OCI-LY7 (cell line): ENCODE measurements around the gene TMEM63A. TPM values are rescaled to one million over a fixed set of nuclear protein-coding genes. Genes with fewer than 3 reads are reported as not detected.
"Not testable (repeated sequence)": the region's sequence is repeated elsewhere in the genome, so short reads cannot be mapped to it uniquely, and the experiment has no call there.

Experiments
- BruUV-seq: library from RNA; stranded (reverse); fragments of 400-500 nt; replicated peaks from 2 replicates; lab custom pipeline; 2021; lab: Mats Ljungman, UMichigan
- CTCF ChIA-PET: fragments of 300-600 bp; sonication (Branson Sonifier 250); formaldehyde crosslinking; loops from one replicate; lab custom pipeline; 2022; ENCODE audit warnings: antibody characterized with exemption; ENCODE audit not compliant: unreplicated experiment; lab: Charles Lee
- POLR2A ChIA-PET: fragments of 300-600 bp; sonication (Branson Sonifier 250); formaldehyde crosslinking; loops from one replicate; lab custom pipeline; 2022; ENCODE audit warnings: antibody characterized with exemption; lab: Charles Lee
- DNase-seq: peaks from one replicate; pipeline ENCODE4 v3.0.0-alpha.2; 2015; ENCODE audit warnings: low spot score
- H2AFZ ChIP-seq: fragments of 200-600 bp; sonication (generic), shearing (Covaris generic); 2 replicates; pipeline ENCODE4 v1.6.1; 2014; ENCODE audit warnings: mild to moderate bottlenecking, antibody characterized with exemption, low read length, moderate library complexity
- H3K27ac ChIP-seq: fragments of 200-600 bp; sonication (generic); 2 replicates; pipeline ENCODE4 v1.5.1; 2014; ENCODE audit warnings: mixed run types, low read depth, mild to moderate bottlenecking, moderate library complexity, low read length, inconsistent platforms; ENCODE audit not compliant: poor library complexity, severe bottlenecking
- H3K36me3 ChIP-seq: fragments of 200-600 bp; sonication (generic); 2 replicates; pipeline ENCODE4 v1.6.1; 2014; ENCODE audit warnings: mild to moderate bottlenecking, antibody characterized with exemption, low read length, moderate library complexity, mixed read lengths; ENCODE audit not compliant: insufficient read depth
- H3K4me1 ChIP-seq: fragments of 200-600 bp; sonication (generic); 2 replicates; pipeline ENCODE4 v1.5.1; 2014; ENCODE audit warnings: mild to moderate bottlenecking, low read length; ENCODE audit not compliant: insufficient read depth, poor library complexity, severe bottlenecking
- H3K4me2 ChIP-seq: fragments of 200-600 bp; sonication (generic); 2 replicates; pipeline ENCODE4 v1.6.1; 2014; ENCODE audit warnings: mild to moderate bottlenecking, low read length
- H3K4me3 ChIP-seq: fragments of 200-600 bp; sonication (generic); 2 replicates; pipeline ENCODE4 v1.5.1; 2014; ENCODE audit warnings: mild to moderate bottlenecking, low read depth, low read length; ENCODE audit not compliant: poor library complexity, severe bottlenecking
- H3K79me2 ChIP-seq: fragments of 200-600 bp; sonication (generic); 2 replicates; pipeline ENCODE4 v1.6.1; 2016; ENCODE audit warnings: low read depth, mild to moderate bottlenecking, low read length, moderate library complexity, mixed read lengths; ENCODE audit not compliant: insufficient read depth
- H3K9me2 ChIP-seq: fragments of 200-600 bp; sonication (generic); 2 replicates; pipeline ENCODE4 v1.6.1; 2016; ENCODE audit warnings: mild to moderate bottlenecking, low read length, mixed read lengths; ENCODE audit not compliant: insufficient read depth
- H3K9me3 ChIP-seq: fragments of 200-600 bp; sonication (generic); 2 replicates; pipeline ENCODE4 v1.6.1; 2014; ENCODE audit warnings: mild to moderate bottlenecking, mixed run types, low read length, mixed read lengths
- H4K20me1 ChIP-seq: fragments of 200-600 bp; sonication (generic); 2 replicates; pipeline ENCODE4 v1.6.1; 2014; ENCODE audit warnings: mild to moderate bottlenecking, antibody characterized with exemption, low read length, moderate library complexity, mixed read lengths; ENCODE audit not compliant: insufficient read depth
- EZH2phosphoT487 ChIP-seq: fragments of 200-600 bp; sonication (generic); IDR thresholded peaks from 2 replicates; pipeline ENCODE4 v1.6.1; 2018; ENCODE audit warnings: low read depth, borderline replicate concordance, mild to moderate bottlenecking, mixed run types, antibody characterized with exemption, low read length, moderate library complexity, mixed read lengths
- intact Hi-C: fragments of 100-400 bp; cut with micrococcal nuclease; formaldehyde crosslinking; loops from one replicate; pipeline ENCODE4 v1.10.0; 2022; ENCODE audit not compliant: unreplicated experiment
- microRNA-seq: library from miRNA; unstranded; fragments of <30 nt; microRNA quantifications from one replicate; pipeline ENCODE4 v1.2.0, GENCODE V29; 2022; ENCODE audit warnings: borderline replicate concordance
- total RNA-seq, 2 experiments: library from RNA; depleted of rRNA in 1 of 2; stranded (reverse); fragments of >200 nt in 1 of 2; shearing (Covaris generic) in 1 of 2; gene quantifications; 2 replicates each; pipeline ENCODE4 v1.2.3, GENCODE V29; 2014 to 2022
- TF ChIP-seq, protein P1 (sequence below): fragments of 200-600 bp; sonication (generic); conservative IDR thresholded peaks from 2 replicates; pipeline ENCODE4 v1.5.1; 2014; ENCODE audit warnings: mild to moderate bottlenecking, antibody characterized with exemption, low read length, moderate library complexity, mixed read lengths

Gene TMEM63A
- total RNA-seq, 2 experiments from 2014 or later: 21.0 to 46.5 TPM

DNA sequence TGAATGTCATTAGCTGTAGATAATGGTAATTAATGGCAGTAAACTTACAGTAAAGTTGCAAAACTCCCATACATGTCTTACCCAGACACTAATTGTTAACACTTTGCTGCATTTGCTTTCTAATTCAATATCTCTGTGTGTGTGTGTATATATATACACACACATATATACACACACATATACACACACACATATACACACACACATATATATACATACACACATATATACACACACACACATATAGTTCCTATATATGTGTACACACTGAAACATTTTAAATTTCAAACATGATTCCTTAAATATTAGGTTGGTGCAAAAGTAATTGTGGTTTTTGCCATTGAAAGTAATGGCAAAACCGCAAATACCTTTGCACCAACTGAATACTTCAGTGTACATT is 75.9 kb downstream of the TMEM63A start:
- Histone ChIP-seq H3K4me2 (no peak overlapping the region), H3K9me2 (no peaks in the 10 kb centered on the region), H4K20me1 (no peaks in the 10 kb centered on the region), H3K36me3 (no peaks in the 10 kb centered on the region), H3K79me2 (no peaks in the 10 kb centered on the region), H3K27ac (no peak overlapping the region), H2AFZ (no peak overlapping the region), H3K4me1 (no peaks in the 10 kb centered on the region), H3K4me3 (no peak overlapping the region), H3K9me3 (no peaks in the 10 kb centered on the region)
- no peak for TF ChIP-seq EZH2phosphoT487
- TF ChIP-seq, protein P1, sequence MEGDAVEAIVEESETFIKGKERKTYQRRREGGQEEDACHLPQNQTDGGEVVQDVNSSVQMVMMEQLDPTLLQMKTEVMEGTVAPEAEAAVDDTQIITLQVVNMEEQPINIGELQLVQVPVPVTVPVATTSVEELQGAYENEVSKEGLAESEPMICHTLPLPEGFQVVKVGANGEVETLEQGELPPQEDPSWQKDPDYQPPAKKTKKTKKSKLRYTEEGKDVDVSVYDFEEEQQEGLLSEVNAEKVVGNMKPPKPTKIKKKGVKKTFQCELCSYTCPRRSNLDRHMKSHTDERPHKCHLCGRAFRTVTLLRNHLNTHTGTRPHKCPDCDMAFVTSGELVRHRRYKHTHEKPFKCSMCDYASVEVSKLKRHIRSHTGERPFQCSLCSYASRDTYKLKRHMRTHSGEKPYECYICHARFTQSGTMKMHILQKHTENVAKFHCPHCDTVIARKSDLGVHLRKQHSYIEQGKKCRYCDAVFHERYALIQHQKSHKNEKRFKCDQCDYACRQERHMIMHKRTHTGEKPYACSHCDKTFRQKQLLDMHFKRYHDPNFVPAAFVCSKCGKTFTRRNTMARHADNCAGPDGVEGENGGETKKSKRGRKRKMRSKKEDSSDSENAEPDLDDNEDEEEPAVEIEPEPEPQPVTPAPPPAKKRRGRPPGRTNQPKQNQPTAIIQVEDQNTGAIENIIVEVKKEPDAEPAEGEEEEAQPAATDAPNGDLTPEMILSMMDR: no peak
- ChIA-PET POLR2A (interaction anchor here (0.6 kb wide), 1 partner anchor 139 kb away, joined by 4 read pairs; no protein-coding TSS in a partner anchor), CTCF (no interaction called here)
- intact Hi-C loops: no loop called here
- BruUV-seq: no TSS peak
- DNase-seq: no peak

DNA sequence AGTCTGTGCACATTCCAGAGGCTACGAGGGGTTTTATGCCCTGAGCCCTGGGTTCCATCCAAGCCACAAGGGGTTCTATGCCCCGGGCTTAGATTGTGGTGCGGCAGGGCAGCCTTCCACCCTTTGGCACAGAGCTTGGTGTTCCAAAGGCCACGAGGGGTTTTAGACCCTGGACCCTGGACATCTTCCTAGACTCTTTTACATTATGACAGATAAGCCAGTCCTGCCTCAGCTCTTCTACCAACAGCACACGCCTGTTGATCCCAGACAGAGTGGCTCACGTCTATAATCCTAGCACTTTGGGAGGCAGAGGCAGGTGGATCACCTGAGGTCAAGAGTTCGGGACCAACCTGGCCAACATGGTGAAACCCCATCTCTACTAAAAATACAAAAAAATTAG is 81.0 kb downstream of the TMEM63A start:
- H3K9me2 ChIP-seq, BruUV-seq, H2AFZ ChIP-seq, DNase-seq, H3K36me3 ChIP-seq, H3K27ac ChIP-seq, H3K79me2 ChIP-seq, intact Hi-C loops, H3K4me2 ChIP-seq, H3K9me3 ChIP-seq, CTCF ChIA-PET, H4K20me1 ChIP-seq, H3K4me3 ChIP-seq, POLR2A ChIA-PET, H3K4me1 ChIP-seq: not testable (repeated sequence)

DNA sequence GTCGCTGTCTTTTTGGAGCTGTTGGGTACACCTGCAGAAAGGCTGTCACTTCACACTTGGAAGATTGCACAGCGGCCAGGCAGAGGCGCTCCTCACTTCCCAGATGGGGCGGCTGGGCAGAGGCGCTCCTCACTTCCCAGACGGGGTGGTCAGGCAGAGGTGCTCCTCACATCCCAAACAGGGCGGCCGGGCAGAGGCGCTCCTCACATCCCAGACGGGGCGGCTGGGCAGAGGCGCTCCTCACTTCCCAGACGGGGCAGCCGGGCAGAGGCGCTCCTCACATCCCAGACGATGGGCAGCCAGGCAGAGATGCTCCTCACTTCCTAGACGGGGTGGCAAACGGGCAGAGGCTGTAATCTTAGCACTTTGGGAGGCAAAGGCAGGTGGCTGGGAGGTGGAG is 86.1 kb downstream of the TMEM63A start:
- H3K4me2 ChIP-seq, H3K27ac ChIP-seq, DNase-seq, H3K4me3 ChIP-seq, H4K20me1 ChIP-seq, H3K4me1 ChIP-seq, BruUV-seq, POLR2A ChIA-PET, CTCF ChIA-PET, H2AFZ ChIP-seq, H3K9me2 ChIP-seq, H3K79me2 ChIP-seq, intact Hi-C loops: not testable (repeated sequence)
- Histone ChIP-seq H3K36me3 (peaks cover 47% of the 10 kb centered on the region), H3K9me3 (peaks cover 28% of the 10 kb centered on the region)

Small RNA genes within 50 kb of the gene (microRNA-seq; reads per million reads assigned to microRNA genes)
- gene MIR6741: 5.3 reads per million

Other genes starting within 250 kb of the TMEM63A start
- gene ENAH, start 229.3 kb downstream of the TMEM63A start, total RNA-seq (2014; rRNA removed; shearing (Covaris generic)): 4.6 and 10.8 TPM in 2 replicates
- 17.6 and 18.1 TPM in 2 replicates for gene ENAH, start 229.3 kb downstream of the TMEM63A start, total RNA-seq (2022)
- 182 and 221 TPM in 2 replicates for gene SRP9, start 104.6 kb downstream of the TMEM63A start, total RNA-seq (2014; rRNA removed; shearing (Covaris generic))
- 302 and 306 TPM in 2 replicates for gene SRP9, start 104.6 kb downstream of the TMEM63A start, total RNA-seq (2022)
- gene EPHX1, start 72.3 kb downstream of the TMEM63A start, total RNA-seq (2014; rRNA removed; shearing (Covaris generic)): 0.41 and 0.44 TPM in 2 replicates
- gene EPHX1, start 72.3 kb downstream of the TMEM63A start, total RNA-seq (2022): 0.89 and 1.3 TPM in 2 replicates
- 0.09 TPM in 1 of 2 replicates, not detected in the other for gene LEFTY1, start 6.8 kb upstream of the TMEM63A start, total RNA-seq (2014; rRNA removed; shearing (Covaris generic))
- gene LEFTY1, start 6.8 kb upstream of the TMEM63A start, total RNA-seq (2022): 0.44 and 1.0 TPM in 2 replicates
- gene PYCR2, start 41.9 kb upstream of the TMEM63A start, total RNA-seq (2014; rRNA removed; shearing (Covaris generic)): 120 and 136 TPM in 2 replicates
- gene PYCR2, start 41.9 kb upstream of the TMEM63A start, total RNA-seq (2022): 153 and 181 TPM in 2 replicates
- 3.8 and 4.8 TPM in 2 replicates for gene LEFTY2, start 58.8 kb upstream of the TMEM63A start, total RNA-seq (2014; rRNA removed; shearing (Covaris generic))
- gene LEFTY2, start 58.8 kb upstream of the TMEM63A start, total RNA-seq (2022): 4.3 and 7.3 TPM in 2 replicates
- 18.2 and 22.0 TPM in 2 replicates for gene SDE2, start 117.0 kb upstream of the TMEM63A start, total RNA-seq (2014; rRNA removed; shearing (Covaris generic))
- 25.0 and 25.4 TPM in 2 replicates for gene SDE2, start 117.0 kb upstream of the TMEM63A start, total RNA-seq (2022)
- gene H3-3A, start 180.3 kb upstream of the TMEM63A start, total RNA-seq (2014; rRNA removed; shearing (Covaris generic)): 365 and 416 TPM in 2 replicates
- gene H3-3A, start 180.3 kb upstream of the TMEM63A start, total RNA-seq (2022): 661 and 742 TPM in 2 replicates